ENCODE measurements around the gene PPP1R14D. TPM values are rescaled to one million over a fixed set of nuclear protein-coding genes. Genes with fewer than 3 reads are reported as not detected.

The PPP1R14D gene
- total RNA-seq, 2 experiments from 2014 or later: not detected

DNA sequence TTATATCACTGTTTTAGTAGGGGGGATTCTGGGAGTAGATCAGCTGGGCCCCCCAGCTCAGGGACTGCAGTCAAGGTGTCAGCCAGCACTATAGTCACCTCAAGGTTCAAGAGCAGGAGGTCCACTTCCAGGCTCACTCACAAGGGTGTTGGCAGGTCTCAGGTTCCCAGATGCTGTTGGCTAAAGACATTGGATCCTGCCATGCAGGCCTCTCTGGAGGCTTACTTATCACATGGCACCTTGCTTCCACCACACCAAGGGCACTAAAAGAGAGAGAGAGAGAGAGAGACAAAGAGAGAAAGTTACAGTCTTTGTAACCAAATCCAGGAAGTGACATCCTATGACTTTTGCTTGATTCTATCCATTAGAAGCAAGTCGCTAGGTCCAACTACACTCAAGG is 7.5 kb upstream of the PPP1R14D start:
- DNase-seq (no peak), ATAC-seq (ENCODE audit: poor library complexity) (no peak)
- intact Hi-C loops (cut with DNase I, micrococcal nuclease): no loop called here
- no peaks in the 10 kb centered on the region for H3K9me3 ChIP-seq (ENCODE audit: control insufficient read depth in 1 of 2, insufficient read depth in 1 of 2, low read length in 2 of 2)
- Mint-ChIP-seq H3K27me3 (no peaks in the 10 kb centered on the region), H3K9me3 (no peaks in the 10 kb centered on the region), H3K27ac (no peak overlapping the region), H3K4me3 (no peak overlapping the region), H3K36me3 (ENCODE audit: low read depth) (no peaks in the 10 kb centered on the region), H3K4me1 (ENCODE audit: low read depth) (no peaks in the 10 kb centered on the region)
- H3K4me3 ChIP-seq (ENCODE audit: low read length): no peak overlapping the region
- H3K36me3 ChIP-seq (ENCODE audit: insufficient read depth, low read length): no peaks in the 10 kb centered on the region
- no peaks in the 10 kb centered on the region for H3K27me3 ChIP-seq (ENCODE audit: control insufficient read depth in 1 of 2, insufficient read depth in 2 of 2, low read length in 2 of 2)
- TF ChIP-seq, protein P1, sequence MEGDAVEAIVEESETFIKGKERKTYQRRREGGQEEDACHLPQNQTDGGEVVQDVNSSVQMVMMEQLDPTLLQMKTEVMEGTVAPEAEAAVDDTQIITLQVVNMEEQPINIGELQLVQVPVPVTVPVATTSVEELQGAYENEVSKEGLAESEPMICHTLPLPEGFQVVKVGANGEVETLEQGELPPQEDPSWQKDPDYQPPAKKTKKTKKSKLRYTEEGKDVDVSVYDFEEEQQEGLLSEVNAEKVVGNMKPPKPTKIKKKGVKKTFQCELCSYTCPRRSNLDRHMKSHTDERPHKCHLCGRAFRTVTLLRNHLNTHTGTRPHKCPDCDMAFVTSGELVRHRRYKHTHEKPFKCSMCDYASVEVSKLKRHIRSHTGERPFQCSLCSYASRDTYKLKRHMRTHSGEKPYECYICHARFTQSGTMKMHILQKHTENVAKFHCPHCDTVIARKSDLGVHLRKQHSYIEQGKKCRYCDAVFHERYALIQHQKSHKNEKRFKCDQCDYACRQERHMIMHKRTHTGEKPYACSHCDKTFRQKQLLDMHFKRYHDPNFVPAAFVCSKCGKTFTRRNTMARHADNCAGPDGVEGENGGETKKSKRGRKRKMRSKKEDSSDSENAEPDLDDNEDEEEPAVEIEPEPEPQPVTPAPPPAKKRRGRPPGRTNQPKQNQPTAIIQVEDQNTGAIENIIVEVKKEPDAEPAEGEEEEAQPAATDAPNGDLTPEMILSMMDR (IDR thresholded peaks at IDR 0.05): no peak
- no peak overlapping the region for H3K27ac ChIP-seq (ENCODE audit: low read depth in 1 of 2, low read length in 2 of 2)
- ChIA-PET POLR2A (no interaction called here), CTCF (no interaction called here)
- H3K4me1 ChIP-seq (ENCODE audit: insufficient read depth, low read length): no peaks in the 10 kb centered on the region

DNA sequence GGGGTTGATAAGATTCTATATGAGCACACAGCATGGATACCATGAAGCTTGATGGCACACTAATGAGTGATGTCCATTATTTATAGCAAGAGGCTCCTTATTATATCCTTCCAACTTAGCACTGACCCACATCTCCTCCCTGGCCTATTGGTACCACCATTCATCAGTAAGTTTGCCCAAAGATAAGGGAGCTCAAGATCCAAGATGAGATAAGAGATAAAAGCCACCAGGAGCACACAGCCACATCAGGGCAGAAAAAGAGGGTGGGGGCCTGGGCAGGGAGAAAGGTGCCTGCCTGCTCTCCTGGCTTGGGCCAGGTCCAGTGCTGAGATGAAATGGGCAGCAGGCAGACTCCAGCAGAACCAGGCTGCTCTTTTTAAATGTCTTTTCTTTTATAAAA is 4.4 kb upstream of the PPP1R14D start:
- no peaks in the 10 kb centered on the region for H3K4me1 Mint-ChIP-seq (ENCODE audit: low read depth)
- H3K4me3 Mint-ChIP-seq: no peak overlapping the region
- no peaks in the 10 kb centered on the region for H3K9me3 ChIP-seq (ENCODE audit: control insufficient read depth in 1 of 2, insufficient read depth in 1 of 2, low read length in 2 of 2)
- intact Hi-C loops (cut with DNase I, micrococcal nuclease): no loop called here
- TF ChIP-seq, protein P1 (IDR thresholded peaks at IDR 0.05): no peak
- no peak overlapping the region for H3K27ac Mint-ChIP-seq
- POLR2A ChIA-PET: no interaction called here
- H3K9me3 Mint-ChIP-seq: no peaks in the 10 kb centered on the region
- H3K4me1 ChIP-seq (ENCODE audit: insufficient read depth, low read length): no peaks in the 10 kb centered on the region
- no peak overlapping the region for H3K4me3 ChIP-seq (ENCODE audit: low read length)
- CTCF ChIA-PET: interaction anchor here (1.1 kb wide), 1 partner anchor 26 kb away, joined by 3 read pairs; no protein-coding TSS in a partner anchor
- DNase-seq (no peak), ATAC-seq (ENCODE audit: poor library complexity) (no peak)
- no peaks in the 10 kb centered on the region for H3K27me3 ChIP-seq (ENCODE audit: control insufficient read depth in 1 of 2, insufficient read depth in 2 of 2, low read length in 2 of 2)
- H3K27ac ChIP-seq (ENCODE audit: low read depth in 1 of 2, low read length in 2 of 2): no peak overlapping the region
- no peaks in the 10 kb centered on the region for H3K27me3 Mint-ChIP-seq
- H3K36me3 ChIP-seq (ENCODE audit: insufficient read depth, low read length): no peaks in the 10 kb centered on the region
- no peaks in the 10 kb centered on the region for H3K36me3 Mint-ChIP-seq (ENCODE audit: low read depth)

DNA sequence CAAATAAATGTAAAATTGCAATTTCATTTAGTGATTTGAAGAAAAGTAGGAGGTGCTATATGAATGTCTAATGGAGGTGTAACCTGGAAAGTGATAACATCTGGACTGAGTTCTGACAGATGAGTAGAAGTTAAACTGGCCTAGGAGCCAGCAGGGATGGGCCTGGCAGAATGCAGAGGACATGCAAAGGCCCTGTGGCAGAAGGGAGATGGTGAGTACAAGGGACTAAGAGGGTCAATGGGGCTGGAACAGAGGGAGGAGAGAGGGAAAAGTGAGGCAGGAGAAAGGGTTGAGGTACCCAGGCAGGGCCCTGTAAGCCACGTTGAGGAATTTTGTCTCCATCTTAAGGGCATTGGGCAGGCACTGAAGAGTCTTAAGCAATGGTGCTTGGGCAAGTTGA is 3.4 kb upstream of the PPP1R14D start:
- TF ChIP-seq, protein P1 (IDR thresholded peaks at IDR 0.05): no peak
- CTCF ChIA-PET: no interaction called here
- Histone ChIP-seq H3K4me3 (ENCODE audit: low read length) (no peak overlapping the region), H3K27ac (ENCODE audit: low read depth in 1 of 2, low read length in 2 of 2) (no peak overlapping the region), H3K36me3 (ENCODE audit: insufficient read depth, low read length) (no peaks in the 10 kb centered on the region), H3K4me1 (ENCODE audit: insufficient read depth, low read length) (no peaks in the 10 kb centered on the region), H3K9me3 (ENCODE audit: control insufficient read depth in 1 of 2, insufficient read depth in 1 of 2, low read length in 2 of 2) (no peaks in the 10 kb centered on the region), H3K27me3 (ENCODE audit: control insufficient read depth in 1 of 2, insufficient read depth in 2 of 2, low read length in 2 of 2) (no peaks in the 10 kb centered on the region)
- Mint-ChIP-seq H3K4me1 (ENCODE audit: low read depth) (no peaks in the 10 kb centered on the region), H3K4me3 (no peak overlapping the region), H3K36me3 (ENCODE audit: low read depth) (no peaks in the 10 kb centered on the region), H3K9me3 (no peaks in the 10 kb centered on the region), H3K27ac (no peak overlapping the region), H3K27me3 (no peaks in the 10 kb centered on the region)
- intact Hi-C loops (cut with DNase I, micrococcal nuclease): no loop called here
- DNase-seq (no peak), ATAC-seq (ENCODE audit: poor library complexity) (no peak)
- POLR2A ChIA-PET: no interaction called here

Measured in CD4-positive, alpha-beta T cell (primary cell).